ENCODE measurements around the gene SZRD1. TPM values are rescaled to one million over a fixed set of nuclear protein-coding genes. Genes with fewer than 3 reads are reported as not detected.
A peak's percentile ranks its signal among the peaks of the same experiment; 100 is the strongest.

SZRD1 gene
- total RNA-seq, 1 experiment from 2014 or later: 113 TPM

DNA sequence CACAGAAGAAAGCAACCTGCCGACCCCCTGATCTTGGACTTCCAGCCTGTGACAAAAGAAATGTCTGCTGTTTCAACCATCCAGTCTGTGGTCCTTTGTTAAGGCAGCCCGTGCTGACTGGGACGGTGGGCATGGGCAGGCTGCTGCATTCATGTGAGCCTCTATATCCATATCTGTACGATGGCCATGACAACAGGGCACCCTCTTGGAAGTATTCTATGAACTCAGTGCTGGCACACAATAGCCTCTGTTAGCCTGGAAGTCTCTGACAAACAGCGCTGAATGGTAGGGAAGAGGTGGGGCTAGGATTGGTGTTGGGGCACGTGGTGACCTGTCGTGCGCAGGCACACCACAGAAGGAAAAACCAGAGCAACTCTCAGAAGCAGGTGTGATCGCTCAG lies 39.8 kb downstream of the SZRD1 start (continued):
- TF ChIP-seq ZNF423 (CRISPR knock-in tag; IDR thresholded peaks at IDR 0.05) (no peak), CREM (CRISPR knock-in tag; IDR thresholded peaks at IDR 0.05) (no peak), EMX1 (CRISPR knock-in tag; IDR thresholded peaks at IDR 0.05) (no peak), NR2C2 (CRISPR knock-in tag; IDR thresholded peaks at IDR 0.05) (no peak), CREB1 (CRISPR knock-in tag; IDR thresholded peaks at IDR 0.05) (no peak), ZNF219 (CRISPR knock-in tag; IDR thresholded peaks at IDR 0.05; ENCODE audit: borderline replicate concordance) (no peak)
- TF ChIP-seq, protein P1, sequence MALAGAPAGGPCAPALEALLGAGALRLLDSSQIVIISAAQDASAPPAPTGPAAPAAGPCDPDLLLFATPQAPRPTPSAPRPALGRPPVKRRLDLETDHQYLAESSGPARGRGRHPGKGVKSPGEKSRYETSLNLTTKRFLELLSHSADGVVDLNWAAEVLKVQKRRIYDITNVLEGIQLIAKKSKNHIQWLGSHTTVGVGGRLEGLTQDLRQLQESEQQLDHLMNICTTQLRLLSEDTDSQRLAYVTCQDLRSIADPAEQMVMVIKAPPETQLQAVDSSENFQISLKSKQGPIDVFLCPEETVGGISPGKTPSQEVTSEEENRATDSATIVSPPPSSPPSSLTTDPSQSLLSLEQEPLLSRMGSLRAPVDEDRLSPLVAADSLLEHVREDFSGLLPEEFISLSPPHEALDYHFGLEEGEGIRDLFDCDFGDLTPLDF (CRISPR knock-in tag; IDR thresholded peaks at IDR 0.05): no peak
- TF ChIP-seq, protein P2, sequence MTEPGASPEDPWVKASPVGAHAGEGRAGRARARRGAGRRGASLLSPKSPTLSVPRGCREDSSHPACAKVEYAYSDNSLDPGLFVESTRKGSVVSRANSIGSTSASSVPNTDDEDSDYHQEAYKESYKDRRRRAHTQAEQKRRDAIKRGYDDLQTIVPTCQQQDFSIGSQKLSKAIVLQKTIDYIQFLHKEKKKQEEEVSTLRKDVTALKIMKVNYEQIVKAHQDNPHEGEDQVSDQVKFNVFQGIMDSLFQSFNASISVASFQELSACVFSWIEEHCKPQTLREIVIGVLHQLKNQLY (CRISPR knock-in tag; IDR thresholded peaks at IDR 0.05): no peak
- TF ChIP-seq, protein P3, sequence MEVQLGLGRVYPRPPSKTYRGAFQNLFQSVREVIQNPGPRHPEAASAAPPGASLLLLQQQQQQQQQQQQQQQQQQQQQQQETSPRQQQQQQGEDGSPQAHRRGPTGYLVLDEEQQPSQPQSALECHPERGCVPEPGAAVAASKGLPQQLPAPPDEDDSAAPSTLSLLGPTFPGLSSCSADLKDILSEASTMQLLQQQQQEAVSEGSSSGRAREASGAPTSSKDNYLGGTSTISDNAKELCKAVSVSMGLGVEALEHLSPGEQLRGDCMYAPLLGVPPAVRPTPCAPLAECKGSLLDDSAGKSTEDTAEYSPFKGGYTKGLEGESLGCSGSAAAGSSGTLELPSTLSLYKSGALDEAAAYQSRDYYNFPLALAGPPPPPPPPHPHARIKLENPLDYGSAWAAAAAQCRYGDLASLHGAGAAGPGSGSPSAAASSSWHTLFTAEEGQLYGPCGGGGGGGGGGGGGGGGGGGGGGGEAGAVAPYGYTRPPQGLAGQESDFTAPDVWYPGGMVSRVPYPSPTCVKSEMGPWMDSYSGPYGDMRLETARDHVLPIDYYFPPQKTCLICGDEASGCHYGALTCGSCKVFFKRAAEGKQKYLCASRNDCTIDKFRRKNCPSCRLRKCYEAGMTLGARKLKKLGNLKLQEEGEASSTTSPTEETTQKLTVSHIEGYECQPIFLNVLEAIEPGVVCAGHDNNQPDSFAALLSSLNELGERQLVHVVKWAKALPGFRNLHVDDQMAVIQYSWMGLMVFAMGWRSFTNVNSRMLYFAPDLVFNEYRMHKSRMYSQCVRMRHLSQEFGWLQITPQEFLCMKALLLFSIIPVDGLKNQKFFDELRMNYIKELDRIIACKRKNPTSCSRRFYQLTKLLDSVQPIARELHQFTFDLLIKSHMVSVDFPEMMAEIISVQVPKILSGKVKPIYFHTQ (CRISPR knock-in tag; IDR thresholded peaks at IDR 0.05): no peak

DNA sequence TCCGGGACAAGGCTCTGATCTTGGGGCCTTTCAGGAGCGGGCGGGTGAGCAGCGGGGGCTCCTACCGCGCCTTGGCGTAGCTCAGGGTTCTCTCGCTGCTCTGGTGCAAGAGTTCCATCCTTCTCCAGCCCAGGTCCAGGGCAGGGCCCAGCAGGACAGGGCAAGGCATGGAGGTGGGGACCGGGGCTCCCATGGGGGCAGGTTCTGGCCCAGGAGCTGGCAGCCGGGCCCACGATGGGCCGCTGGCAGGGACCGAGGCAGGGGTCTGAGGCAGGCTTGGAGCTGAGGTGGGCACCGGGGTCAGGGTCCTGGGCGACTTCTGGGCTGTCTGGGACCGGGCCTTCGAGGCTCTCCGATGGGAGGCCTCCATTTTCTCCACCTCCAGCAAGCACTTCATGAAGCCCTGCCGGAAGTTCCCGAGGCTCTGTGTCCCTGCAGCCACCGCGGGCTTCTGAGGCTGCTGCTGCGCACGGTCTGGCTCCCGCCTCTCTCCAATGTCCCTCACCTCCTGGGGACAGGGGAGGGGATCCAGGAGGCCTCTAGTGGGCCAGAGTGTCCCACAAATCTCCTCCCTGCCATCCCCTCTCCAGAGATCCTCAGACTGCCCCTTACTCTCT lies 42.6 kb downstream of the SZRD1 start:
- ATAC-seq (peak; percentile 36; the same call in 1 of the 2 replicates), DNase-seq (ENCODE audit: low spot score) (no peak)
- TF ChIP-seq HMGA2 (CRISPR knock-in tag; IDR thresholded peaks at IDR 0.05): no peak
- TF ChIP-seq, protein P4, sequence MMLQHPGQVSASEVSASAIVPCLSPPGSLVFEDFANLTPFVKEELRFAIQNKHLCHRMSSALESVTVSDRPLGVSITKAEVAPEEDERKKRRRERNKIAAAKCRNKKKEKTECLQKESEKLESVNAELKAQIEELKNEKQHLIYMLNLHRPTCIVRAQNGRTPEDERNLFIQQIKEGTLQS (CRISPR knock-in tag; conservative IDR thresholded peaks at IDR 0.05): no peak
- Mint-ChIP-seq H3K36me3 (no peaks in the 10 kb centered on the region), H3K4me3 (no peak overlapping the region), H3K4me1 (peaks cover 8% of the 10 kb centered on the region), H3K9me3 (no peaks in the 10 kb centered on the region), H3K27ac (no peak overlapping the region), H3K27me3 (ENCODE audit: low read depth) (no peaks in the 10 kb centered on the region)
- CTCF ChIA-PET: interaction anchor here (0.6 to 1.8 kb wide), 6 partner anchors 8 to 255 kb away, joined by 3 to 10 read pairs (median 4); partner anchors contain the start of gene NECAP2
- POLR2A ChIA-PET: no interaction called here

DNA sequence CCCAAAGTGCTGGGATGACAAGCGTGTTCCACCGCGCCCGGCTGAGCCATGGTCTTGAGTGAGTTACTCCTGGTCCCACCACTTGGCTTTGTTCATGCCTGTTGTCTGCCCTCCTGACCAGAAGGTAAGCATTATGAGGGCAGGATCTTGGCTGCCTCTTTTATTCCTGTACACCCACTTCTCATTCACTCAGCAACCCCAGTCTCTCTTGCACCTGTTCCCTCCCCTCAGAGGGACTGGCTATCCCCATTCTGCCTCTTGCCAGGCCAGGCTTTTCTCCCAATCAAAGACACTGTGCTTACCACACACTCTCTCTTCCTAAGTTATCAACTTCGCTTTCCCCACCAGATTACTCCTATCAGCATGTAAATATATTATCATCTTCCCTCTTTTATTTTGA lies 43.8 kb downstream of the SZRD1 start:
- no peak for DNase-seq (ENCODE audit: low spot score)
- Mint-ChIP-seq H3K4me3 (no peak overlapping the region), H3K4me1 (peaks cover 5% of the 10 kb centered on the region), H3K27me3 (ENCODE audit: low read depth) (no peaks in the 10 kb centered on the region; the same call in 1 of the 2 replicates), H3K9me3 (no peaks in the 10 kb centered on the region), H3K27ac (no peak overlapping the region), H3K36me3 (no peaks in the 10 kb centered on the region)
- ATAC-seq: no peak
- CTCF ChIA-PET: interaction anchor here (0.6 kb wide), 1 partner anchor 29 kb away, joined by 3 read pairs; no protein-coding TSS in a partner anchor
- POLR2A ChIA-PET: no interaction called here
- TF ChIP-seq RORB (CRISPR knock-in tag; IDR thresholded peaks at IDR 0.05) (no peak), SMAD3 (CRISPR knock-in tag; IDR thresholded peaks at IDR 0.05; ENCODE audit: borderline replicate concordance) (no peak), GABPB1 (CRISPR knock-in tag; IDR thresholded peaks at IDR 0.05) (no peak), HMGA2 (CRISPR knock-in tag; IDR thresholded peaks at IDR 0.05) (no peak), SP1 (CRISPR knock-in tag; conservative IDR thresholded peaks at IDR 0.05) (no peak)
- TF ChIP-seq, protein P5, sequence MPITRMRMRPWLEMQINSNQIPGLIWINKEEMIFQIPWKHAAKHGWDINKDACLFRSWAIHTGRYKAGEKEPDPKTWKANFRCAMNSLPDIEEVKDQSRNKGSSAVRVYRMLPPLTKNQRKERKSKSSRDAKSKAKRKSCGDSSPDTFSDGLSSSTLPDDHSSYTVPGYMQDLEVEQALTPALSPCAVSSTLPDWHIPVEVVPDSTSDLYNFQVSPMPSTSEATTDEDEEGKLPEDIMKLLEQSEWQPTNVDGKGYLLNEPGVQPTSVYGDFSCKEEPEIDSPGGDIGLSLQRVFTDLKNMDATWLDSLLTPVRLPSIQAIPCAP (CRISPR knock-in tag; IDR thresholded peaks at IDR 0.05): no peak
- TF ChIP-seq, protein P6, sequence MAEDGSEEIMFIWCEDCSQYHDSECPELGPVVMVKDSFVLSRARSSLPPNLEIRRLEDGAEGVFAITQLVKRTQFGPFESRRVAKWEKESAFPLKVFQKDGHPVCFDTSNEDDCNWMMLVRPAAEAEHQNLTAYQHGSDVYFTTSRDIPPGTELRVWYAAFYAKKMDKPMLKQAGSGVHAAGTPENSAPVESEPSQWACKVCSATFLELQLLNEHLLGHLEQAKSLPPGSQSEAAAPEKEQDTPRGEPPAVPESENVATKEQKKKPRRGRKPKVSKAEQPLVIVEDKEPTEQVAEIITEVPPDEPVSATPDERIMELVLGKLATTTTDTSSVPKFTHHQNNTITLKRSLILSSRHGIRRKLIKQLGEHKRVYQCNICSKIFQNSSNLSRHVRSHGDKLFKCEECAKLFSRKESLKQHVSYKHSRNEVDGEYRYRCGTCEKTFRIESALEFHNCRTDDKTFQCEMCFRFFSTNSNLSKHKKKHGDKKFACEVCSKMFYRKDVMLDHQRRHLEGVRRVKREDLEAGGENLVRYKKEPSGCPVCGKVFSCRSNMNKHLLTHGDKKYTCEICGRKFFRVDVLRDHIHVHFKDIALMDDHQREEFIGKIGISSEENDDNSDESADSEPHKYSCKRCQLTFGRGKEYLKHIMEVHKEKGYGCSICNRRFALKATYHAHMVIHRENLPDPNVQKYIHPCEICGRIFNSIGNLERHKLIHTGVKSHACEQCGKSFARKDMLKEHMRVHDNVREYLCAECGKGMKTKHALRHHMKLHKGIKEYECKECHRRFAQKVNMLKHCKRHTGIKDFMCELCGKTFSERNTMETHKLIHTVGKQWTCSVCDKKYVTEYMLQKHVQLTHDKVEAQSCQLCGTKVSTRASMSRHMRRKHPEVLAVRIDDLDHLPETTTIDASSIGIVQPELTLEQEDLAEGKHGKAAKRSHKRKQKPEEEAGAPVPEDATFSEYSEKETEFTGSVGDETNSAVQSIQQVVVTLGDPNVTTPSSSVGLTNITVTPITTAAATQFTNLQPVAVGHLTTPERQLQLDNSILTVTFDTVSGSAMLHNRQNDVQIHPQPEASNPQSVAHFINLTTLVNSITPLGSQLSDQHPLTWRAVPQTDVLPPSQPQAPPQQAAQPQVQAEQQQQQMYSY (CRISPR knock-in tag; IDR thresholded peaks at IDR 0.05): no peak
- TF ChIP-seq, protein P7, sequence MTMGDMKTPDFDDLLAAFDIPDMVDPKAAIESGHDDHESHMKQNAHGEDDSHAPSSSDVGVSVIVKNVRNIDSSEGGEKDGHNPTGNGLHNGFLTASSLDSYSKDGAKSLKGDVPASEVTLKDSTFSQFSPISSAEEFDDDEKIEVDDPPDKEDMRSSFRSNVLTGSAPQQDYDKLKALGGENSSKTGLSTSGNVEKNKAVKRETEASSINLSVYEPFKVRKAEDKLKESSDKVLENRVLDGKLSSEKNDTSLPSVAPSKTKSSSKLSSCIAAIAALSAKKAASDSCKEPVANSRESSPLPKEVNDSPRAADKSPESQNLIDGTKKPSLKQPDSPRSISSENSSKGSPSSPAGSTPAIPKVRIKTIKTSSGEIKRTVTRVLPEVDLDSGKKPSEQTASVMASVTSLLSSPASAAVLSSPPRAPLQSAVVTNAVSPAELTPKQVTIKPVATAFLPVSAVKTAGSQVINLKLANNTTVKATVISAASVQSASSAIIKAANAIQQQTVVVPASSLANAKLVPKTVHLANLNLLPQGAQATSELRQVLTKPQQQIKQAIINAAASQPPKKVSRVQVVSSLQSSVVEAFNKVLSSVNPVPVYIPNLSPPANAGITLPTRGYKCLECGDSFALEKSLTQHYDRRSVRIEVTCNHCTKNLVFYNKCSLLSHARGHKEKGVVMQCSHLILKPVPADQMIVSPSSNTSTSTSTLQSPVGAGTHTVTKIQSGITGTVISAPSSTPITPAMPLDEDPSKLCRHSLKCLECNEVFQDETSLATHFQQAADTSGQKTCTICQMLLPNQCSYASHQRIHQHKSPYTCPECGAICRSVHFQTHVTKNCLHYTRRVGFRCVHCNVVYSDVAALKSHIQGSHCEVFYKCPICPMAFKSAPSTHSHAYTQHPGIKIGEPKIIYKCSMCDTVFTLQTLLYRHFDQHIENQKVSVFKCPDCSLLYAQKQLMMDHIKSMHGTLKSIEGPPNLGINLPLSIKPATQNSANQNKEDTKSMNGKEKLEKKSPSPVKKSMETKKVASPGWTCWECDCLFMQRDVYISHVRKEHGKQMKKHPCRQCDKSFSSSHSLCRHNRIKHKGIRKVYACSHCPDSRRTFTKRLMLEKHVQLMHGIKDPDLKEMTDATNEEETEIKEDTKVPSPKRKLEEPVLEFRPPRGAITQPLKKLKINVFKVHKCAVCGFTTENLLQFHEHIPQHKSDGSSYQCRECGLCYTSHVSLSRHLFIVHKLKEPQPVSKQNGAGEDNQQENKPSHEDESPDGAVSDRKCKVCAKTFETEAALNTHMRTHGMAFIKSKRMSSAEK (CRISPR knock-in tag; IDR thresholded peaks at IDR 0.05; ENCODE audit: borderline replicate concordance): no peak

All from WTC11 (cell line).